A673 (cell line): Measurements from ENCODE around the gene SLC25A26. TPM values are rescaled to one million over a fixed set of nuclear protein-coding genes. Genes with fewer than 3 reads are reported as not detected.
A peak's percentile ranks its signal among the peaks of the same experiment; 100 is the strongest.

Source experiments
- BruUV-seq: library from RNA; stranded (reverse); fragments of 400-500 nt; replicated peaks from 2 replicates; lab custom pipeline; 2021; lab: Mats Ljungman, UMichigan
- CTCF ChIA-PET: fragments of 300-600 bp; sonication (Branson Sonifier 250); formaldehyde crosslinking; loops from one replicate; lab custom pipeline; 2022; ENCODE audit warnings: antibody characterized with exemption; lab: Charles Lee
- POLR2A ChIA-PET: fragments of 300-600 bp; sonication (Branson Sonifier 250); formaldehyde crosslinking; loops from one replicate; lab custom pipeline; 2022; ENCODE audit warnings: antibody characterized with exemption; ENCODE audit not compliant: low non-redundant PET; lab: Charles Lee
- DNase-seq: peaks from one replicate; pipeline ENCODE4 v3.0.0-alpha.2; 2015; ENCODE audit warnings: low spot score
- H3K27ac ChIP-seq: fragments of 200-600 bp; sonication (generic); 2 replicates; pipeline ENCODE4 v1.5.1; 2016; ENCODE audit warnings: mixed run types, low read depth, mild to moderate bottlenecking, mixed read lengths, antibody characterized with exemption, low read length; ENCODE audit not compliant: poor library complexity, severe bottlenecking
- H3K27me3 ChIP-seq: fragments of 200-600 bp; sonication (generic); replicated peaks from 2 replicates; pipeline ENCODE4 v1.6.1; 2017; ENCODE audit warnings: mixed run types, low read depth, mild to moderate bottlenecking, mixed read lengths, antibody characterized with exemption, low read length; ENCODE audit not compliant: insufficient read depth, poor library complexity
- H3K36me3 ChIP-seq: fragments of 200-600 bp; sonication (generic); 2 replicates; pipeline ENCODE4 v1.6.1; 2016; ENCODE audit warnings: mixed run types, mild to moderate bottlenecking, mixed read lengths, antibody characterized with exemption, low read length; ENCODE audit not compliant: insufficient read depth, poor library complexity, severe bottlenecking
- H3K4me1 ChIP-seq: fragments of 200-600 bp; sonication (generic); 2 replicates; pipeline ENCODE4 v1.6.1; 2017; ENCODE audit warnings: mixed run types, mild to moderate bottlenecking, mixed read lengths, antibody characterized with exemption, low read length; ENCODE audit not compliant: insufficient read depth, poor library complexity, severe bottlenecking
- H3K4me3 ChIP-seq: fragments of 200-600 bp; sonication (generic); 2 replicates; pipeline ENCODE4 v1.5.1; 2016; ENCODE audit warnings: low read depth, mixed run types, mild to moderate bottlenecking, mixed read lengths, low read length; ENCODE audit not compliant: poor library complexity, severe bottlenecking
- H3K9me3 ChIP-seq: fragments of 200-600 bp; sonication (generic); 2 replicates; pipeline ENCODE4 v1.6.1; 2016; ENCODE audit warnings: mixed run types, low read depth, mild to moderate bottlenecking, mixed read lengths, antibody characterized with exemption, low read length; ENCODE audit not compliant: poor library complexity, severe bottlenecking
- CTCF ChIP-seq: fragments of 300-800, 200-600 bp; sonication (generic); conservative IDR thresholded peaks from 2 replicates; pipeline ENCODE4 v1.5.1; 2017; ENCODE audit warnings: low read depth, mild to moderate bottlenecking, antibody characterized with exemption, low read length, moderate library complexity, mixed read lengths
- EZH2 ChIP-seq: fragments of 200-600 bp; sonication (generic); IDR thresholded peaks from 2 replicates; pipeline ENCODE4 v1.6.1; 2017; ENCODE audit warnings: borderline replicate concordance, low read depth, mild to moderate bottlenecking, mixed read lengths, antibody characterized with exemption, low read length; ENCODE audit not compliant: poor library complexity, severe bottlenecking
- intact Hi-C: fragments of 100-400 bp; cut with micrococcal nuclease; formaldehyde crosslinking; loops from one replicate; pipeline ENCODE4 v1.10.0; 2022; ENCODE audit not compliant: unreplicated experiment
- total RNA-seq: library from RNA; stranded (reverse); gene quantifications from 2 replicates; pipeline ENCODE4 v1.2.3, GENCODE V29; 2021

Gene SLC25A26
- total RNA-seq, 1 experiment from 2014 or later = 8.9 TPM

- Histone ChIP-seq H3K36me3 (peaks cover 3% of the 10 kb centered on the region), H3K4me1 (peaks cover 6% of the 10 kb centered on the region), H3K9me3 (no peaks in the 10 kb centered on the region), H3K27me3 (no peaks in the 10 kb centered on the region), H3K4me3 (no peak overlapping the region), H3K27ac (no peak overlapping the region)
- CTCF ChIA-PET = no interaction called here
- POLR2A ChIA-PET = no interaction called here
- no peak for TF ChIP-seq EZH2
- no peak for TF ChIP-seq CTCF
- intact Hi-C loops = no loop called here
- DNase-seq = no peak
- no TSS peak for BruUV-seq
These were observed 175.5 kb downstream of the SLC25A26 start for GRCh38 chr3:66396161-66396760.

DNA sequence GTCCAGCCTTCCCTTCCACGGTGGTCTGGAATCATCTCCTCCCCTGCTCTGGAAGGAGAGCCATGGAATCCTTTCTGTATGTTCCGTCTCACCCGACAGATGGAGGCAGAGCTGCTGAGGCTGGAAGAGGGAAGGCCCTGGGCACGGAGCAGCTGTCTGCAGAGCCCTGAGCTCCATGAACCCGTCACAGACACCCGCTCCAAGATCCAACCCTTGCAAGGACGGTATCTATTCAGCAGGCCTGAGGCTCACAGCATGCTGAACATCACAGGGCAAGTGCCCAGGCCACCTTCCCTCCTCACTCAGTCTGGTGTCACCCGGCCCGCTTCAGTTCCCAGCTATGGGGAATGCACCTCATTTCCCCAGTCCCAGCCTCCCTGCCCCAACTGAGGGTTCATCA, 176.1 kb downstream of the SLC25A26 start:
- Histone ChIP-seq H3K4me3 (no peak overlapping the region), H3K36me3 (peaks cover 3% of the 10 kb centered on the region), H3K27ac (no peak overlapping the region), H3K9me3 (no peaks in the 10 kb centered on the region), H3K4me1 (peaks cover 6% of the 10 kb centered on the region), H3K27me3 (no peaks in the 10 kb centered on the region)
- ChIA-PET CTCF (no interaction called here), POLR2A (no interaction called here)
- intact Hi-C loops = no loop called here
- no TSS peak for BruUV-seq
- no peak for DNase-seq
- no peak for TF ChIP-seq EZH2
- TF ChIP-seq CTCF = no peak

- peak; percentile 10 for DNase-seq
- CTCF ChIA-PET = no interaction called here
- peak overlapping the region; percentile 59 for H3K27ac ChIP-seq
- peaks cover 3% of the 10 kb centered on the region for H3K36me3 ChIP-seq
- no peaks in the 10 kb centered on the region for H3K27me3 ChIP-seq
- intact Hi-C loops = no loop called here
- TF ChIP-seq EZH2 (no peak), CTCF (no peak)
- BruUV-seq = no TSS peak
- H3K4me1 ChIP-seq = peaks cover 6% of the 10 kb centered on the region
- POLR2A ChIA-PET = no interaction called here
- no peak overlapping the region for H3K4me3 ChIP-seq
- no peaks in the 10 kb centered on the region for H3K9me3 ChIP-seq
These were observed 176.9 kb downstream of the SLC25A26 start for GRCh38 chr3:66397745-66398144.
